Caco-2 (cell line): ENCODE measurements around the gene ACLY. TPM values are rescaled to one million over a fixed set of nuclear protein-coding genes. Genes with fewer than 3 reads are reported as not detected.

Experiments
- BruUV-seq: library from RNA; stranded (reverse); fragments of 400-500 nt; replicated peaks from 2 replicates; lab custom pipeline; 2021; lab: Mats Ljungman, UMichigan
- CTCF ChIA-PET: fragments of 300-600 bp; sonication (Branson Sonifier 250); formaldehyde crosslinking; loops from one replicate; lab custom pipeline; 2022; ENCODE audit warnings: antibody characterized with exemption; lab: Charles Lee
- POLR2A ChIA-PET: fragments of 300-600 bp; sonication (Branson Sonifier 250); formaldehyde crosslinking; loops from one replicate; lab custom pipeline; 2022; ENCODE audit warnings: antibody characterized with exemption; lab: Charles Lee
- DNase-seq, 2 experiments: peaks; one replicate each; pipeline versions ENCODE4 v3.0.0 to v3.0.0-alpha.2; 2020 to 2022
- H3K27me3 ChIP-seq: replicated peaks from 2 replicates; pipeline ENCODE4 v1.6.0; 2011; ENCODE audit warnings: low read length; ENCODE audit not compliant: control insufficient read depth, insufficient read depth
- H3K36me3 ChIP-seq: 2 replicates; pipeline ENCODE4 v1.5.1; 2011; ENCODE audit warnings: low read length; ENCODE audit not compliant: control insufficient read depth, insufficient read depth
- H3K4me1 ChIP-seq: fragments of 250-450 bp; sonication (Bioruptor Pico); 2 replicates; pipeline ENCODE4 v1.5.1; 2020; ENCODE audit warnings: mild to moderate bottlenecking
- H3K4me3 ChIP-seq: 2 replicates; pipeline ENCODE4 v1.5.1; 2011; ENCODE audit warnings: low read depth, mild to moderate bottlenecking, control low read depth, low read length
- H3K9me3 ChIP-seq: fragments of 250-450 bp; sonication (Bioruptor Pico); 2 replicates; pipeline ENCODE4 v1.5.1; 2020; ENCODE audit warnings: mild to moderate bottlenecking, moderate library complexity
- H3K27ac Mint-ChIP-seq: one replicate; pipeline ENCODE4 v1.8.0; 2022; ENCODE audit warnings: mixed read lengths; ENCODE audit not compliant: unreplicated experiment
- H3K27me3 Mint-ChIP-seq: one replicate; pipeline ENCODE4 v1.8.0; 2022; ENCODE audit warnings: mixed read lengths; ENCODE audit not compliant: insufficient read depth, unreplicated experiment
- H3K36me3 Mint-ChIP-seq: one replicate; pipeline ENCODE4 v1.8.0; 2022; ENCODE audit warnings: mild to moderate bottlenecking, mixed read lengths; ENCODE audit not compliant: insufficient read depth, unreplicated experiment
- H3K4me1 Mint-ChIP-seq: one replicate; pipeline ENCODE4 v1.8.0; 2022; ENCODE audit warnings: low read depth, mixed read lengths; ENCODE audit not compliant: unreplicated experiment
- H3K4me3 Mint-ChIP-seq: one replicate; pipeline ENCODE4 v1.8.0; 2022; ENCODE audit warnings: mild to moderate bottlenecking, moderate library complexity, mixed read lengths; ENCODE audit not compliant: unreplicated experiment
- H3K9me3 Mint-ChIP-seq: one replicate; pipeline ENCODE4 v1.8.0; 2022; ENCODE audit warnings: mixed read lengths; ENCODE audit not compliant: unreplicated experiment
- intact Hi-C: fragments of 100-400 bp; cut with micrococcal nuclease; formaldehyde crosslinking; loops from one replicate; pipeline ENCODE4 v1.10.0; 2022; ENCODE audit not compliant: unreplicated experiment
- total RNA-seq: library from RNA; stranded (reverse); gene quantifications from 2 replicates; pipeline ENCODE4 v1.2.3, GENCODE V29; 2022
- TF ChIP-seq, protein P1 (sequence below), 2 experiments: fragments of 200-600 bp in 1 of 2; IDR thresholded peaks; 1 replicate in 1 of 2; 2 replicates in 1 of 2; pipeline versions ENCODE4 v1.5.1 to v1.8.0; 2011 to 2022; ENCODE audit warnings: antibody characterized with exemption in 1 of 2, control low read depth in 1 of 2, inconsistent platforms in 1 of 2, low read depth in 1 of 2, low read length in 1 of 2, mild to moderate bottlenecking in 1 of 2, moderate library complexity in 1 of 2; ENCODE audit not compliant: insufficient read depth in 1 of 2, severe bottlenecking in 1 of 2, unreplicated experiment in 1 of 2

Gene ACLY
- total RNA-seq, 1 experiment from 2014 or later: 246 TPM

DNA sequence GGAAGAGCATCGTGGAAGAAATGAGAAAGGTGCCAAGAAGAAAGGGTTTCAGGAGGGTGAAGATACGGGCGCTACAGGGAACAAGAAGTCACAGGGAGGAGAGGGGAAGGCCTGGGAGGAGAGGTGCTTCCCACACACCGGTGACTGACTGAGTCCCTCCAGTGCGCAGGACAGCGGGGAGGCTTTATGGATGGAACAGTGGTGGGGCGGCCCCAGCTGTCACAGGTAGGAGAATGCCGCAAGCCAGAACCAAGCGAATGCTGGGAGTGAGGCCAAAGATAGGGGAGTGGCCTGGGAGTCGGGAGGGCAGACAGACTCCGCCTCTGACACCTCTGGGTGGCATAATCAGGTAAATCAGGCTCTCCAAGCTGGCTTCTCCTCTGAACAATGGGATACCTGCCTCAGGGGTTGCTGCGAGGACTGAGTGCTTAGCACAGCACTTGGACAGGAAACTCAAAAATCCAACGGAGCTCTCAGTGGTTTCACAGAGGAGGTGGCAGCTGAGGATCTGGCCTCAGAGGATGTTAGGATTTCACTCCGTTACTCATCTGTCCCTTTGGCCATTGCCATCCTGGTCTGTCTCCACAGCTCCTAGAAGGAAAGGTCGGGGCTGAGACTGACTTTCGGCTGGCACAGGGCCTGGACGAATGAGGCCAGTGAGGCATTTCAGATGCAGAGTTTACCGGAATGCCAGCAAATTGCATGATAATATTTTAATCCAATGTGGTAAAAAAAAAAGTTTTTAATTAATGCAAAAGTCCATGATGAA lies 47.1 kb upstream of the ACLY start:
- TSS peak; percentile 63 for BruUV-seq
- CTCF ChIA-PET: interaction anchor here (0.5 to 2.1 kb wide), 13 partner anchors 35 to 1514 kb away, joined by 3 to 7 read pairs (median 4); partner anchors contain the start of genes KAT2A, NKIRAS2 and ODAD4
- intact Hi-C loops: loop anchor here (2.0 kb wide), 3 partner anchors 37 to 51 kb away; partner anchors contain the start of genes ACLY and DNAJC7

DNA sequence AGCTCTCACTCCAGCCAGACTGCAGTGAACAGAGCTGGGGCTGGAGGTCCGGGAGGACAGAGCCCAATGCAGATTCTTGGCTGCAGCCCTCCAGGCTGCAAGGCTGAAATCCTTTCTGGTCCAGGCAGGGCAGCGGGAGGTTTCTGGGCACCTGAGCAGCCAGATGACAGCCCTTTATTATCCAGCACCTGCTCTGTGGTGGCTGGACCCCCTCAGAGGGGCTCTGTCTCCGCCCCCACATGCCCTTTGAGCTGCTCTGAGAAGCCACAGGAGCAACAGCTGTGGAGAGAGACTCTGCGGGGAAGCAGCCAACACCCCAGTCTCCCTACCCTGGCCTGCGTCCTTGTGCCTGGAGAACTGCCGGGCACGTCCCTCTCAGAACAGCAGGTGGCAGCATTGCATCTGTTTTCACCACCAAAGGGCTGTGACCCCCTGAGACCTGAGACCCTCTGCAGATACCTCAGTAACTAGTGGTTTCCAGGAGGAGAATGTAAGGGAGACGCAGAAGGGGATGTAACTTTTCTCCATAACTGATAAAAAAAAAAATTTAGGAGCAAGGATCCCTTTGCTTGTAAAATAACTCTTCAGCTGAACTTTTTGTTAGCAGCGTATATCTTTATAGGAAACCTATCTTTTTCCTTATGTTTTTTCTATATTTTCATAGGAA lies 44.1 kb upstream of the ACLY start:
- TF ChIP-seq, protein P1, sequence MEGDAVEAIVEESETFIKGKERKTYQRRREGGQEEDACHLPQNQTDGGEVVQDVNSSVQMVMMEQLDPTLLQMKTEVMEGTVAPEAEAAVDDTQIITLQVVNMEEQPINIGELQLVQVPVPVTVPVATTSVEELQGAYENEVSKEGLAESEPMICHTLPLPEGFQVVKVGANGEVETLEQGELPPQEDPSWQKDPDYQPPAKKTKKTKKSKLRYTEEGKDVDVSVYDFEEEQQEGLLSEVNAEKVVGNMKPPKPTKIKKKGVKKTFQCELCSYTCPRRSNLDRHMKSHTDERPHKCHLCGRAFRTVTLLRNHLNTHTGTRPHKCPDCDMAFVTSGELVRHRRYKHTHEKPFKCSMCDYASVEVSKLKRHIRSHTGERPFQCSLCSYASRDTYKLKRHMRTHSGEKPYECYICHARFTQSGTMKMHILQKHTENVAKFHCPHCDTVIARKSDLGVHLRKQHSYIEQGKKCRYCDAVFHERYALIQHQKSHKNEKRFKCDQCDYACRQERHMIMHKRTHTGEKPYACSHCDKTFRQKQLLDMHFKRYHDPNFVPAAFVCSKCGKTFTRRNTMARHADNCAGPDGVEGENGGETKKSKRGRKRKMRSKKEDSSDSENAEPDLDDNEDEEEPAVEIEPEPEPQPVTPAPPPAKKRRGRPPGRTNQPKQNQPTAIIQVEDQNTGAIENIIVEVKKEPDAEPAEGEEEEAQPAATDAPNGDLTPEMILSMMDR (IDR thresholded peaks at IDR 0.05; ENCODE audit: insufficient read depth in 1 of 2, low read depth in 1 of 2, low read length in 1 of 2, severe bottlenecking in 1 of 2, unreplicated experiment in 1 of 2): peak; percentile 95 to 97
- H3K4me3 ChIP-seq: no peak overlapping the region
- Mint-ChIP-seq H3K9me3 (no peaks in the 10 kb centered on the region), H3K4me3 (no peak overlapping the region), H3K27ac (no peak overlapping the region), H3K27me3 (no peaks in the 10 kb centered on the region), H3K4me1 (peaks cover 20% of the 10 kb centered on the region), H3K36me3 (peaks cover 23% of the 10 kb centered on the region)
- POLR2A ChIA-PET: interaction anchor here (0.6 to 0.9 kb wide), 2 partner anchors 22 to 54 kb away, joined by 3 read pairs; partner anchors contain the start of gene DNAJC7
- H3K36me3 ChIP-seq: peaks cover 2% of the 10 kb centered on the region; the same call in 1 of the 2 replicates
- H3K4me1 ChIP-seq: peaks cover 24% of the 10 kb centered on the region
- CTCF ChIA-PET: interaction anchor here (0.9 to 2.4 kb wide), 4 partner anchors 33 to 87 kb away, joined by 4 to 9 read pairs (median 5); partner anchors contain the start of genes DNAJC7 and ODAD4
- intact Hi-C loops: loop anchor here (1.0 to 2.0 kb wide), 3 partner anchors 62 to 153 kb away; no protein-coding TSS in a partner anchor
- DNase-seq: peak; percentile 81 to 83
- no TSS peak for BruUV-seq
- H3K27me3 ChIP-seq: no peaks in the 10 kb centered on the region
- H3K9me3 ChIP-seq: no peaks in the 10 kb centered on the region

More for the DNA sequence above, 47.1 kb upstream of the ACLY start:
- POLR2A ChIA-PET: interaction anchor here (0.5 to 2.5 kb wide), 17 partner anchors 9 to 1677 kb away, joined by 3 to 27 read pairs (median 4); partner anchors contain the start of genes DNAJC7, HAP1, JUP and NKIRAS2
- peaks cover 23% of the 10 kb centered on the region for H3K4me1 Mint-ChIP-seq
- H3K4me1 ChIP-seq: peaks cover 20% of the 10 kb centered on the region
- H3K36me3 Mint-ChIP-seq: peaks cover 52% of the 10 kb centered on the region
- H3K27ac Mint-ChIP-seq: peak overlapping the region; percentile 0
- DNase-seq: peak; percentile 93 to 94
- H3K9me3 ChIP-seq: no peaks in the 10 kb centered on the region
- TF ChIP-seq, protein P1 (IDR thresholded peaks at IDR 0.05; ENCODE audit: insufficient read depth in 1 of 2, low read depth in 1 of 2, low read length in 1 of 2, severe bottlenecking in 1 of 2, unreplicated experiment in 1 of 2): no peak
- no peaks in the 10 kb centered on the region for H3K9me3 Mint-ChIP-seq
- H3K36me3 ChIP-seq: peaks cover 8% of the 10 kb centered on the region; the same call in 1 of the 2 replicates
- H3K4me3 Mint-ChIP-seq: peak overlapping the region; percentile 79
- H3K27me3 ChIP-seq: no peaks in the 10 kb centered on the region
- no peaks in the 10 kb centered on the region for H3K27me3 Mint-ChIP-seq
- H3K4me3 ChIP-seq: peak overlapping the region; percentile 83

DNA sequence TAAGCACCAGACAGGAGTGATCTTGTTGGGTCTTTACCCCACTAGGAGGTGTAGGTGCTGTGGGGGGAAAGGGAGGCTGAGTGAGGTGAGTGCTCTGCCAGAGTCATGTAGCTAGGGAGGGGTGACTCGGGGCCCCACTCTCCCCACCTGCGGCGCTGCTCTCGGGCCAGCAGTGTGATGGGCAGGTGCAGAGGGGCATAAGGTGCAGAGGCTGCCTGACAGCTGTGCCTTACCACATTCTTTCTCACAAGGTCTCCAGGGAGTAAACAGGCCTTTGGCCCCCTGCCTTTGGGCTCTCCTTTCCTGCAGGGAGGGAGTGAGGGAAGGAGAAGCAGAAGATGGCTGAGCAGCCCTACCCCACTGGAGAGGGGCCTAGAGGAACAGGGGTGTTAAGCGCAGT lies 43.4 kb upstream of the ACLY start:
- no peaks in the 10 kb centered on the region for H3K9me3 ChIP-seq
- TF ChIP-seq, protein P1 (IDR thresholded peaks at IDR 0.05; ENCODE audit: insufficient read depth in 1 of 2, low read depth in 1 of 2, low read length in 1 of 2, severe bottlenecking in 1 of 2, unreplicated experiment in 1 of 2): no peak
- Mint-ChIP-seq H3K9me3 (no peaks in the 10 kb centered on the region), H3K36me3 (peaks cover 15% of the 10 kb centered on the region), H3K4me1 (peaks cover 25% of the 10 kb centered on the region), H3K27me3 (no peaks in the 10 kb centered on the region), H3K4me3 (no peak overlapping the region), H3K27ac (peak overlapping the region; percentile 27)
- no peaks in the 10 kb centered on the region for H3K36me3 ChIP-seq
- ChIA-PET POLR2A (interaction anchor here (0.6 kb wide), 1 partner anchor 23 kb away, joined by 3 read pairs; no protein-coding TSS in a partner anchor), CTCF (interaction anchor here (0.5 to 2.4 kb wide), 4 partner anchors 32 to 151 kb away, joined by 3 to 9 read pairs (median 4); partner anchors contain the start of gene ODAD4)
- no peaks in the 10 kb centered on the region for H3K27me3 ChIP-seq
- no TSS peak for BruUV-seq
- peaks cover 24% of the 10 kb centered on the region for H3K4me1 ChIP-seq
- no peak overlapping the region for H3K4me3 ChIP-seq
- intact Hi-C loops: loop anchor here (2.0 kb wide), 1 partner anchor 63 kb away; no protein-coding TSS in a partner anchor
- peak; percentile 27 to 55 for DNase-seq
